ENCODE results near the gene ZNF19.
"Not testable (repeated sequence)": the region's sequence is repeated elsewhere in the genome, so short reads cannot be mapped to it uniquely, and the experiment has no call there.

- TF ChIP-seq, protein P1, sequence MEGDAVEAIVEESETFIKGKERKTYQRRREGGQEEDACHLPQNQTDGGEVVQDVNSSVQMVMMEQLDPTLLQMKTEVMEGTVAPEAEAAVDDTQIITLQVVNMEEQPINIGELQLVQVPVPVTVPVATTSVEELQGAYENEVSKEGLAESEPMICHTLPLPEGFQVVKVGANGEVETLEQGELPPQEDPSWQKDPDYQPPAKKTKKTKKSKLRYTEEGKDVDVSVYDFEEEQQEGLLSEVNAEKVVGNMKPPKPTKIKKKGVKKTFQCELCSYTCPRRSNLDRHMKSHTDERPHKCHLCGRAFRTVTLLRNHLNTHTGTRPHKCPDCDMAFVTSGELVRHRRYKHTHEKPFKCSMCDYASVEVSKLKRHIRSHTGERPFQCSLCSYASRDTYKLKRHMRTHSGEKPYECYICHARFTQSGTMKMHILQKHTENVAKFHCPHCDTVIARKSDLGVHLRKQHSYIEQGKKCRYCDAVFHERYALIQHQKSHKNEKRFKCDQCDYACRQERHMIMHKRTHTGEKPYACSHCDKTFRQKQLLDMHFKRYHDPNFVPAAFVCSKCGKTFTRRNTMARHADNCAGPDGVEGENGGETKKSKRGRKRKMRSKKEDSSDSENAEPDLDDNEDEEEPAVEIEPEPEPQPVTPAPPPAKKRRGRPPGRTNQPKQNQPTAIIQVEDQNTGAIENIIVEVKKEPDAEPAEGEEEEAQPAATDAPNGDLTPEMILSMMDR (IDR thresholded peaks at IDR 0.05; ENCODE audit: low read depth, low read length, missing input control): not testable (repeated sequence)
- not testable (repeated sequence) for TF ChIP-seq NR2F2, SP1, REST (IDR thresholded peaks at IDR 0.05)
Observed at GRCh38 chr16:71504051-71504450, 14.9 kb upstream of the ZNF19 start.

Data from liver (tissue), 3 donors.